SU-DHL-6 (cell line): ENCODE data around the gene TCF7L1.

Experiments used
- CTCF ChIP-seq: fragments of 200-600 bp; sonication (generic); IDR thresholded peaks from one replicate; pipeline ENCODE4 v1.5.1; 2017; ENCODE audit warnings: antibody characterized with exemption, mild to moderate bottlenecking, low read length, moderate library complexity; ENCODE audit not compliant: insufficient read depth, poor library complexity, severe bottlenecking
- EZH2phosphoT487 ChIP-seq: fragments of 200-600 bp; sonication (generic), shearing (Covaris generic); conservative IDR thresholded peaks from 2 replicates; pipeline ENCODE4 v1.6.1; 2018; ENCODE audit warnings: mild to moderate bottlenecking, antibody characterized with exemption, low read length, moderate library complexity, mixed read lengths

GRCh38 chr2:85277416-85278158 lies 144.4 kb downstream of the TCF7L1 start:
- TF ChIP-seq CTCF (no peak), EZH2phosphoT487 (no peak)
